PC-3 (cell line): ENCODE data around the gene AKR1B15. TPM values are rescaled to one million over a fixed set of nuclear protein-coding genes. Genes with fewer than 3 reads are reported as not detected.
"Not testable (repeated sequence)": the region's sequence is repeated elsewhere in the genome, so short reads cannot be mapped to it uniquely, and the experiment has no call there.

Experiments used
- ATAC-seq: fragments of 200-7000 bp; cut with Tn5 transposase; 2 replicates; pipeline ENCODE4 v1.9.1; 2020; ENCODE audit warnings: mild to moderate bottlenecking, moderate library complexity
- BruUV-seq: library from RNA; stranded (reverse); fragments of 400-500 nt; replicated peaks from 2 replicates; lab custom pipeline; 2021; lab: Mats Ljungman, UMichigan
- CTCF ChIA-PET: fragments of 300-600 bp; sonication (Branson Sonifier 250); formaldehyde crosslinking; loops from one replicate; lab custom pipeline; 2022; ENCODE audit warnings: antibody characterized with exemption; lab: Charles Lee
- POLR2A ChIA-PET: fragments of 300-600 bp; sonication (Branson Sonifier 250); formaldehyde crosslinking; loops from one replicate; lab custom pipeline; 2022; ENCODE audit warnings: antibody characterized with exemption; ENCODE audit not compliant: unreplicated experiment; lab: Charles Lee
- DNase-seq: peaks from one replicate; pipeline ENCODE4 v3.0.0-alpha.2; 2015
- H2AFZ ChIP-seq: fragments of 300-600 bp; sonication (generic); 2 replicates; pipeline ENCODE4 v1.6.0; 2016; ENCODE audit warnings: antibody characterized with exemption, low read length
- H3F3A ChIP-seq: fragments of 300-600 bp; sonication (generic); one replicate; pipeline ENCODE4 v1.6.0; 2017; ENCODE audit warnings: antibody characterized with exemption, low read length, control low read depth, mild to moderate bottlenecking; ENCODE audit not compliant: unreplicated experiment
- H3K27ac ChIP-seq: fragments of 300-600 bp; sonication (generic); 2 replicates; pipeline ENCODE4 v1.5.1; 2016; ENCODE audit warnings: mild to moderate bottlenecking, low read length
- H3K27me3 ChIP-seq: fragments of 300-600 bp; sonication (generic); 2 replicates; pipeline ENCODE4 v1.6.1; 2016; ENCODE audit warnings: low read length, mixed read lengths
- H3K36me3 ChIP-seq: fragments of 300-600 bp; sonication (generic); 2 replicates; pipeline ENCODE4 v1.6.1; 2016; ENCODE audit warnings: low read depth, mixed run types, low read length, mixed read lengths
- H3K4me1 ChIP-seq: fragments of 300-600 bp; sonication (generic); 2 replicates; pipeline ENCODE4 v1.5.1; 2016; ENCODE audit warnings: low read length; ENCODE audit not compliant: insufficient read depth
- H3K4me2 ChIP-seq: fragments of 300-600 bp; sonication (generic); 2 replicates; pipeline ENCODE4 v1.6.0; 2016; ENCODE audit warnings: low read length
- H3K4me3 ChIP-seq: fragments of 300-600 bp; sonication (generic); 2 replicates; pipeline ENCODE4 v1.5.1; 2016; ENCODE audit warnings: mild to moderate bottlenecking, low read length, mixed read lengths
- H3K79me2 ChIP-seq: fragments of 300-600 bp; sonication (generic); 2 replicates; pipeline ENCODE4 v1.6.1; 2017; ENCODE audit warnings: low read length, mixed read lengths
- H3K9ac ChIP-seq: fragments of 300-600 bp; sonication (generic); 2 replicates; pipeline ENCODE4 v1.6.0; 2016; ENCODE audit warnings: mild to moderate bottlenecking, low read length
- H3K9me2 ChIP-seq: fragments of 300-600 bp; sonication (generic); replicated peaks from 2 replicates; pipeline ENCODE4 v1.6.1; 2016; ENCODE audit warnings: mixed run types, low read length, mixed read lengths
- H3K9me3 ChIP-seq: fragments of 300-600 bp; sonication (generic); 2 replicates; pipeline ENCODE4 v1.6.1; 2016; ENCODE audit warnings: low read length, mixed read lengths
- H4K20me1 ChIP-seq: fragments of 300-600 bp; sonication (generic); 2 replicates; pipeline ENCODE4 v1.6.1; 2016; ENCODE audit warnings: low read length, mixed read lengths
- EZH2 ChIP-seq: fragments of 300-600 bp; sonication (generic); IDR thresholded peaks from one replicate; pipeline ENCODE4 v1.6.1; 2017; ENCODE audit warnings: antibody characterized with exemption, mild to moderate bottlenecking, low read length; ENCODE audit not compliant: unreplicated experiment
- EZH2phosphoT487 ChIP-seq: fragments of 300-600 bp; sonication (generic); IDR thresholded peaks from 2 replicates; pipeline ENCODE4 v1.6.1; 2018; ENCODE audit warnings: mild to moderate bottlenecking, antibody characterized with exemption, low read length, borderline replicate concordance
- intact Hi-C: fragments of 100-400 bp; cut with micrococcal nuclease; formaldehyde crosslinking; loops from 2 replicates; pipeline ENCODE4 v1.9.0; 2023
- total RNA-seq: library from RNA; depleted of rRNA; stranded (reverse); fragments of >200 nt; gene quantifications from 2 replicates; pipeline ENCODE4 v1.2.3, GENCODE V29; 2014
- TF ChIP-seq, protein P1 (sequence below): fragments of 300-600 bp; sonication (generic); conservative IDR thresholded peaks from 2 replicates; pipeline ENCODE4 v1.5.1; 2017; ENCODE audit warnings: antibody characterized with exemption, low read depth, mild to moderate bottlenecking, low read length

Gene AKR1B15
- total RNA-seq, 1 experiment from 2014 or later: 0.40 TPM

DNA sequence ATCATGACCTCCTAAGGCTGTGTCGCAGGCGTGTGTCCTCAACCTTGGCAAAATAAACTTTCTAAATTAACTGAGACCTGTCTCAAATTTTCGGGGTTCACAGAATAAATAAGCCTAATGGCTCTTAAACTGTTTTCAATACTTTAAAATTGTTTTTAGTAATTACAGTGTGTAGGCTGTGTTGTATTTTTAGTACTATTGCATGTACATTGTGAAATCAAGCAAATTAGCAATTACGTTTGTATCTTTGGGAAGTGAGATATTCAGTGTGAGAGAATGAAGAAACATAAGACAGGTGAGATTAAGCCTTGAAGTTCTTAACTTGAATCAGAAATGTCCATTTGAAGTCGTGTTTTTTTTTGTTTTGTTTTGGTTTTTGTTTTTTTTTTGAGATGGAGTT is 26.3 kb upstream of the AKR1B15 start:
- peaks cover 32% of the 10 kb centered on the region for H3K4me1 ChIP-seq
- CTCF ChIA-PET: no interaction called here

DNA sequence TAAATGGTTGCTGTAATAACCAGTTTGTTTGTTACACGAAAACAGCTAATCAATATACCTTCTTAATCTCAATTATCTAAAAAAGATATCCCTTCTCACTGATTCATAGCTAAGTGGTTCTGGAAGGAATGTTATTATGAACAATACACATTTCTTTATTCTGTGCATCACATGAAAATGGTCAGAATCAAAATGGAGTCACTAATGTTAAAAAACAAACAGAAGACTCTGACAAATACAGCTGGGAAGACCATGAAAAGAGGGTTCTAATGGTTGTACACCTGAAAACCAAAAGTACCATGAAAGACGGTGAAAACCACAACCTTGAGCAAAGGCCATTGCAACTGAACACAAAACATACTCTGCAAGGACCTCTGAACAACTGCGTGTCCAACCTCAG is 23.5 kb upstream of the AKR1B15 start:
- H3K4me3 ChIP-seq, H3K27me3 ChIP-seq, H3K4me2 ChIP-seq, H3K79me2 ChIP-seq, H3K9me2 ChIP-seq, intact Hi-C loops, H2AFZ ChIP-seq, ATAC-seq, POLR2A ChIA-PET, CTCF ChIA-PET, H3K36me3 ChIP-seq, H3F3A ChIP-seq, H3K27ac ChIP-seq, BruUV-seq, H4K20me1 ChIP-seq, DNase-seq, H3K9me3 ChIP-seq, H3K9ac ChIP-seq: not testable (repeated sequence)
- peaks cover 33% of the 10 kb centered on the region for H3K4me1 ChIP-seq

More for the DNA sequence above, 26.3 kb upstream of the AKR1B15 start:
- no peaks in the 10 kb centered on the region for H3K9me2 ChIP-seq
- no peaks in the 10 kb centered on the region for H3K9me3 ChIP-seq
- H2AFZ ChIP-seq: no peak overlapping the region
- no peaks in the 10 kb centered on the region for H4K20me1 ChIP-seq
- DNase-seq: no peak
- no peaks in the 10 kb centered on the region for H3K36me3 ChIP-seq
- BruUV-seq: no TSS peak
- no peak overlapping the region for H3K27ac ChIP-seq
- no peak overlapping the region for H3K4me3 ChIP-seq
- no peaks in the 10 kb centered on the region for H3K27me3 ChIP-seq
- no peak for ATAC-seq
- no peaks in the 10 kb centered on the region for H3F3A ChIP-seq
- POLR2A ChIA-PET: no interaction called here
- TF ChIP-seq EZH2phosphoT487: no peak
- TF ChIP-seq, protein P1, sequence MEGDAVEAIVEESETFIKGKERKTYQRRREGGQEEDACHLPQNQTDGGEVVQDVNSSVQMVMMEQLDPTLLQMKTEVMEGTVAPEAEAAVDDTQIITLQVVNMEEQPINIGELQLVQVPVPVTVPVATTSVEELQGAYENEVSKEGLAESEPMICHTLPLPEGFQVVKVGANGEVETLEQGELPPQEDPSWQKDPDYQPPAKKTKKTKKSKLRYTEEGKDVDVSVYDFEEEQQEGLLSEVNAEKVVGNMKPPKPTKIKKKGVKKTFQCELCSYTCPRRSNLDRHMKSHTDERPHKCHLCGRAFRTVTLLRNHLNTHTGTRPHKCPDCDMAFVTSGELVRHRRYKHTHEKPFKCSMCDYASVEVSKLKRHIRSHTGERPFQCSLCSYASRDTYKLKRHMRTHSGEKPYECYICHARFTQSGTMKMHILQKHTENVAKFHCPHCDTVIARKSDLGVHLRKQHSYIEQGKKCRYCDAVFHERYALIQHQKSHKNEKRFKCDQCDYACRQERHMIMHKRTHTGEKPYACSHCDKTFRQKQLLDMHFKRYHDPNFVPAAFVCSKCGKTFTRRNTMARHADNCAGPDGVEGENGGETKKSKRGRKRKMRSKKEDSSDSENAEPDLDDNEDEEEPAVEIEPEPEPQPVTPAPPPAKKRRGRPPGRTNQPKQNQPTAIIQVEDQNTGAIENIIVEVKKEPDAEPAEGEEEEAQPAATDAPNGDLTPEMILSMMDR: no peak
- TF ChIP-seq EZH2: no peak
- H3K9ac ChIP-seq: no peak overlapping the region
- no peaks in the 10 kb centered on the region for H3K79me2 ChIP-seq
- intact Hi-C loops: no loop called here
- no peak overlapping the region for H3K4me2 ChIP-seq

DNA sequence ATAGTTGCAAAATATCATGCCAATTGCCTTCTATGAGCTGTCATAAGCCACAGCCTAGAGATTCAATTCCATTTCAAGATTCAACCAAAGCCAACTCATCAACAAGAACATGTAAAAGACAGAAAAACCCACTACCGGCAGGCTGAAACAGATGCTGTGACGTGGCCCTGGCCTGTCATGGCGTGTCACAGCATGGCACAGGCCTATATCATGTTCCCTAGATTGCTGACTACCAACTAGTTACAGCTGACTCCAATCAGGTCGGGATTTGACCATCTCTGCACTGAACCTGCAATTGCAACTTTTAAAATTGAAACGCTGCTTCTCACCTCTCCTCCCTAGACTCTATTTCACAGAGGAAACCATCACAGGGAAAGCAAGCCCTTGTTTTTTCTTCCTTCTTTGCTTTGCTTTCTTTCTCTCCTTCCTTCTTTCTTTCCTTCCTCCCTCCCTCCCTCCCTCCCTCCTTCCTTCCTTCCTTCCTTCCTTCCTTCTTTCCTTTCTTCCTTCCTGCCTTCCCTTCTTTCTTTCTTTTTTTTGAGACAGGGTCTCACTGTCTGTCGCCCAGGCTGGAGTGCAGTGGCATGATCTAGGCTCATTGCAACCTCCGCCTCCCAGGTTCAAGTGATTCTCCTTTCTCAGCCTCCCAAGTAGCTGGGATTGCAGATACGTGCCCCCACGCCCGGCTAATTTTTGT is 22.2 kb upstream of the AKR1B15 start:
- intact Hi-C loops, H4K20me1 ChIP-seq, H3K9me2 ChIP-seq, H3K36me3 ChIP-seq, H3F3A ChIP-seq, ATAC-seq, H3K27me3 ChIP-seq, H3K79me2 ChIP-seq, DNase-seq, H3K4me3 ChIP-seq, H3K9me3 ChIP-seq, BruUV-seq, H3K9ac ChIP-seq, POLR2A ChIA-PET: not testable (repeated sequence)
- peaks cover 32% of the 10 kb centered on the region for H3K4me1 ChIP-seq
- peak overlapping the region; percentile 79 for H3K27ac ChIP-seq
- peak overlapping the region; percentile 70; the same call in 1 of the 2 replicates for H3K4me2 ChIP-seq
- peak overlapping the region; percentile 58; the same call in 1 of the 2 replicates for H2AFZ ChIP-seq
- CTCF ChIA-PET: interaction anchor here (1.5 kb wide), 1 partner anchor 20 kb away, joined by 4 read pairs; no protein-coding TSS in a partner anchor
